ENCODE results near the gene INTU. TPM values are rescaled to one million over a fixed set of nuclear protein-coding genes. Genes with fewer than 3 reads are reported as not detected.

The INTU gene
- total RNA-seq, 1 experiment from 2014 or later, result 1.1 TPM

Other genes starting within 250 kb of the INTU start
- gene SLC25A31, start 97.4 kb downstream of the INTU start, total RNA-seq (2014; rRNA removed), result not detected in 2 replicates
- 8.7 and 9.2 TPM in 2 replicates for gene HSPA4L, start 149.4 kb downstream of the INTU start, total RNA-seq (2014; rRNA removed)
- 42.5 and 54.5 TPM in 2 replicates for gene PLK4, start 247.9 kb downstream of the INTU start, total RNA-seq (2014; rRNA removed)

All from PC-3 (cell line).